ENCODE data around the gene AMER2.

AMER2 gene

DNA sequence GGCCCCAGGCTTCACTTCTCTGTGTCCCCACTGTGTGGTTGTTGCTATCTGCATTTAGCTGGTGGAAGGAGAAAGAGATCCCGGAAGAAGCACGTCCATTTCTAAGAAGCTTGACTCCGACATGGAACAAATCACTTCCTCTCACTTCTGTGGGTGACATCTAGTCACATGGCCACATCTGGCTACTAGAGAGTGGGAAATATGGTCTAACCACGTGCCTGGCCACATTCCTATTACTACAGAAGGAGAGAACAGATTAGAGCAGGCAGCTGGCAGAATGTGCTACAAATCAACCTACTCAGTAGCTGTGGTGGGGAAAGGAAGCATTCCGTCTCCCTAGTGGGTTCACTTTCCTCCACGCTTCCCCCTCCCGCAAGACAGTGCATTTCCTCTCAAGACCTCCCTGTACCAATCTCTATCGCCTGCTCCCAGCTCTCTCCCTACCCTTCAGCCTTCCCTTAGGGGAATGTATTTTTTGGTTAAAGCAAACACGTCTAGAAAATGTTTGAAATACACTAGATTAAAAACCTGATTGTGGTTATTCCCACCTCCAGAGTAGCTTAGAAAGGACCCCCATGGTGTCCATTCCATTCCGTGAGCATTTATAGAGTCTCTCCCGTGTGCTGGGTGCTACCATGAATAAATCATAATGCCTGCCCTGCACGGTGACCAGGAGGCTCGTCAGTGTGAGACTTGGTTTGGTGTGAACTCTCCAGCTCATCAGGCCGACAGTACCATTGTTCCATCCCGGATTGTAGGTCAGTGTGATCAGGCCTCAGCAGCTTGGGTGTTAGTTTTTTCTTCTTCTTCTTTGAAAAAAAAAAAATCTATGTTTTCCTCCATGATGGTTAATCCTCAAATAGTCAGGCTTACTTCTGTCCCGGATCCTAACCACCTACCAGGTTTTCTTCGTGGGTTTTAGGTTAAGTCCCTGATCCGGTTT, 8.0 kb upstream of the AMER2 start:
- H3K4me3 ChIP-seq (ENCODE audit: low read length), result no peak overlapping the region
- DNase-seq, result no peak
- H3K27ac ChIP-seq (ENCODE audit: low read depth, low read length), result no peak overlapping the region
- no peak overlapping the region for H3K18ac ChIP-seq (ENCODE audit: low read length)
- no peaks in the 10 kb centered on the region for H3K27me3 ChIP-seq (ENCODE audit: insufficient read depth, low read length, poor library complexity)
- no peak overlapping the region for H2AK5ac ChIP-seq (ENCODE audit: low read length)
- H4K8ac ChIP-seq (ENCODE audit: low read depth, low read length), result no peak overlapping the region
- no peak overlapping the region for H3K23ac ChIP-seq (ENCODE audit: low read length)
- WGBS (ENCODE audit: extremely low coverage, insufficient coverage, low lambda C conversion rate), result no CpG with 5 or more reads among the region's 18 CpGs
- H2BK15ac ChIP-seq (replicated peaks; ENCODE audit: low read depth), result no peak overlapping the region
- H3K9ac ChIP-seq (ENCODE audit: low read length), result no peak overlapping the region
- no peak overlapping the region for H2BK120ac ChIP-seq (ENCODE audit: low read depth, low read length)
- H3K4ac ChIP-seq (ENCODE audit: low read depth, low read length), result no peak overlapping the region
- no peak overlapping the region for H3K4me2 ChIP-seq (ENCODE audit: low read length)
- no peaks in the 10 kb centered on the region for H3K36me3 ChIP-seq (ENCODE audit: control insufficient read depth, insufficient read depth, low read length)
- H3K79me2 ChIP-seq (ENCODE audit: control insufficient read depth, insufficient read depth, low read length), result no peaks in the 10 kb centered on the region
- H2BK5ac ChIP-seq (ENCODE audit: low read length), result no peak overlapping the region
- H3K56ac ChIP-seq (ENCODE audit: low read length), result no peak overlapping the region
- no peaks in the 10 kb centered on the region for H3K4me1 ChIP-seq (ENCODE audit: control insufficient read depth, low read depth, low read length)
- H3K79me1 ChIP-seq (ENCODE audit: low read length), result no peaks in the 10 kb centered on the region
- H4K5ac ChIP-seq (ENCODE audit: low read length), result no peak overlapping the region

DNA sequence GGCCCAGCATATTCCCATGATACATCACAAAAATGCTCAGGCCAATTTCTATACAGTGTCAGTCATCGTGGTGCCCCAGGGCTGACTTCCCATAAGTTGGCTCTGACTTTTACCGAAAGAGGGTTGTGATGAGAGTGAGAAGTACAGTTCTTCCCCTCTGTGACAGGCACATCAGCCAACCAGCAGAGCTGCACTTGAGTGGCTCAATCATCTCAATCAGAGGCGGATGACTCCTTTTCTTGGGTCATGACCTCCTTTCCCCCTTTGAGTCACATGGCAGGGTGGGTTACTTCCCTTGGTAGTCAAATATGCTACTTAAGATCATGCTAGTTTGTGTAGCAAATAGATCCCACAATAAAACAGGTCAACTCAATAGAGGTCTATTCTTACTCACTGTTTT, 6.9 kb upstream of the AMER2 start:
- Histone ChIP-seq H3K36me3 (ENCODE audit: control insufficient read depth, insufficient read depth, low read length) (no peaks in the 10 kb centered on the region), H3K18ac (ENCODE audit: low read length) (no peak overlapping the region), H2BK15ac (replicated peaks; ENCODE audit: low read depth) (no peak overlapping the region), H3K4me3 (ENCODE audit: low read length) (no peak overlapping the region), H2BK120ac (ENCODE audit: low read depth, low read length) (no peak overlapping the region), H3K9ac (ENCODE audit: low read length) (no peak overlapping the region), H2AK5ac (ENCODE audit: low read length) (no peak overlapping the region), H3K4me2 (ENCODE audit: low read length) (no peak overlapping the region), H4K8ac (ENCODE audit: low read depth, low read length) (no peak overlapping the region), H3K79me1 (ENCODE audit: low read length) (no peaks in the 10 kb centered on the region), H3K4ac (ENCODE audit: low read depth, low read length) (no peak overlapping the region), H3K79me2 (ENCODE audit: control insufficient read depth, insufficient read depth, low read length) (no peaks in the 10 kb centered on the region), H3K27ac (ENCODE audit: low read depth, low read length) (no peak overlapping the region), H4K5ac (ENCODE audit: low read length) (no peak overlapping the region), H3K27me3 (ENCODE audit: insufficient read depth, low read length, poor library complexity) (no peaks in the 10 kb centered on the region), H3K56ac (ENCODE audit: low read length) (no peak overlapping the region), H2BK5ac (ENCODE audit: low read length) (no peak overlapping the region), H3K4me1 (ENCODE audit: control insufficient read depth, low read depth, low read length) (no peaks in the 10 kb centered on the region), H3K23ac (ENCODE audit: low read length) (no peak overlapping the region)
- no peak for DNase-seq
- WGBS (ENCODE audit: extremely low coverage, insufficient coverage, low lambda C conversion rate), result no CpG with 5 or more reads among the region's 3 CpGs

DNA sequence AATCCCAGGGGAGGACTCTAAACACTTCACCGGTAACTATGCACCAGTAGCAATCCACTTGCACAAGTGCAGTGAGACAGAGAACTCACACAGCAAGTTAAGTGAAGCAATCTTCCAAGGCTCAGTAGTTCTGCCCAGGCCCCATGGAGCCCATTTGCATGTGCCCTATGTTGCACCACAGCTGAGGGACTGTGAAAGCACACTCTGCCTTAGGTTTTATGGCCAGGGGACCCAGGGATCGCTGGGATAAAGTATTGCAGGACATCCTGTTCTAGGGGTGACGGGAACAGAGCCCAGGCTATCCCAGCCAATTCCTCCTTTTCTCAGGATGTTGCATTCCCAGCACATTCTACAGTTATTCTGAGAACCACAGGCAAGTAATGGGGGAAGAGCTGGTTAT, 6.0 kb upstream of the AMER2 start:
- Histone ChIP-seq H3K4me1 (ENCODE audit: control insufficient read depth, low read depth, low read length) (no peaks in the 10 kb centered on the region), H3K56ac (ENCODE audit: low read length) (no peak overlapping the region), H2AK5ac (ENCODE audit: low read length) (no peak overlapping the region), H3K79me1 (ENCODE audit: low read length) (no peaks in the 10 kb centered on the region), H3K4me2 (ENCODE audit: low read length) (no peak overlapping the region), H3K27me3 (ENCODE audit: insufficient read depth, low read length, poor library complexity) (no peaks in the 10 kb centered on the region), H3K79me2 (ENCODE audit: control insufficient read depth, insufficient read depth, low read length) (no peaks in the 10 kb centered on the region), H4K5ac (ENCODE audit: low read length) (no peak overlapping the region), H3K23ac (ENCODE audit: low read length) (no peak overlapping the region), H3K4ac (ENCODE audit: low read depth, low read length) (no peak overlapping the region), H2BK15ac (replicated peaks; ENCODE audit: low read depth) (no peak overlapping the region), H3K9ac (ENCODE audit: low read length) (no peak overlapping the region), H3K36me3 (ENCODE audit: control insufficient read depth, insufficient read depth, low read length) (no peaks in the 10 kb centered on the region), H3K4me3 (ENCODE audit: low read length) (no peak overlapping the region), H3K18ac (ENCODE audit: low read length) (no peak overlapping the region), H2BK120ac (ENCODE audit: low read depth, low read length) (no peak overlapping the region), H4K8ac (ENCODE audit: low read depth, low read length) (no peak overlapping the region), H2BK5ac (ENCODE audit: low read length) (no peak overlapping the region), H3K27ac (ENCODE audit: low read depth, low read length) (no peak overlapping the region)
- WGBS (ENCODE audit: extremely low coverage, insufficient coverage, low lambda C conversion rate), result no CpG with 5 or more reads among the region's 3 CpGs
- DNase-seq, result no peak

DNA sequence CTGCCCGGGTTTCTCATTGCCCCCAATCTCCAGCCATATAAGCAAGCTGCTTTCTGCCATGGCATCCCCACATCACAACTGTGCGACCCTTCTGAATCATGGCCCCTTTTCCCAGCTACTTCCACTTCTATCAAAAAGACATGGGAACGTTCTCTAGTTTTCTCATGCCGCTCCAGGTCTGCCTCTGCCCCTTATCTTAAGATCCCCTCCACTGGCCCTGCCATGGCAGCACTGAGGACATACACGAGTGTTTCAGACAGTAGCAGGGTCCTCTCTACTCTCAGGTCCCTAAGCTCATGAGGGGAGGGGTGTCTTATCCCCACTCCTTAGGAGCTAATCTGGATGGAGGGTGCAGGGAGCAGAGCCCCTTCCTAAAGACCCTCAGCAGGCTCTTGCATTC, 5.5 kb upstream of the AMER2 start:
- Histone ChIP-seq H2BK120ac (ENCODE audit: low read depth, low read length) (no peak overlapping the region), H3K36me3 (ENCODE audit: control insufficient read depth, insufficient read depth, low read length) (no peaks in the 10 kb centered on the region), H3K79me2 (ENCODE audit: control insufficient read depth, insufficient read depth, low read length) (no peaks in the 10 kb centered on the region), H3K79me1 (ENCODE audit: low read length) (no peaks in the 10 kb centered on the region), H2BK15ac (replicated peaks; ENCODE audit: low read depth) (no peak overlapping the region), H3K9ac (ENCODE audit: low read length) (no peak overlapping the region), H4K8ac (ENCODE audit: low read depth, low read length) (no peak overlapping the region), H3K4me3 (ENCODE audit: low read length) (no peak overlapping the region), H3K4me2 (ENCODE audit: low read length) (no peak overlapping the region), H3K18ac (ENCODE audit: low read length) (no peak overlapping the region), H3K23ac (ENCODE audit: low read length) (no peak overlapping the region), H3K4me1 (ENCODE audit: control insufficient read depth, low read depth, low read length) (no peaks in the 10 kb centered on the region), H4K5ac (ENCODE audit: low read length) (no peak overlapping the region), H2BK5ac (ENCODE audit: low read length) (no peak overlapping the region), H3K27me3 (ENCODE audit: insufficient read depth, low read length, poor library complexity) (no peaks in the 10 kb centered on the region), H2AK5ac (ENCODE audit: low read length) (no peak overlapping the region), H3K56ac (ENCODE audit: low read length) (no peak overlapping the region), H3K27ac (ENCODE audit: low read depth, low read length) (no peak overlapping the region), H3K4ac (ENCODE audit: low read depth, low read length) (no peak overlapping the region)
- no peak for DNase-seq
- no CpG with 5 or more reads among the region's 5 CpGs for WGBS (ENCODE audit: extremely low coverage, insufficient coverage, low lambda C conversion rate)

DNA sequence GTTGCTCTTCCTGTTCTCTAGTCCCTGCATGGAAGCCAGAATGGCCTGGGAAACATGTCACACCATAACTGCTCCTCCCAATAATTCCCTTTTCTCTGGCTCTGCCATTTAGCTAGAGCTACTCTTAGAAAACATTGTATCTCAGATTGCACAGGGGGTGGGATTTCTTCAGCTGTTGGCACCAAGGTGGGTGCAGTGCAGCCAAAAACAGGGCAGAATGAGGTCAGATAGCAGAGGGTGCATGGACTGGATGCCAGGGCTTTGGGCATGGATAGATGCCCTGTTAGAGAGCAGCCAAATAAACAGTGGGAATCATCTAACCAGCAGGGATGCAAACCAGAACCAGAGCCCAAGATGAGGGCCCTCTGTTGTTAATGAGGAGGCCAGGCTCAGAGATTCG, 4.9 kb upstream of the AMER2 start:
- peaks cover 2% of the 10 kb centered on the region for H3K27me3 ChIP-seq (ENCODE audit: insufficient read depth, low read length, poor library complexity)
- H3K27ac ChIP-seq (ENCODE audit: low read depth, low read length), result no peak overlapping the region
- no peak overlapping the region for H2AK5ac ChIP-seq (ENCODE audit: low read length)
- no peak overlapping the region for H2BK5ac ChIP-seq (ENCODE audit: low read length)
- no peak overlapping the region for H2BK120ac ChIP-seq (ENCODE audit: low read depth, low read length)
- H3K56ac ChIP-seq (ENCODE audit: low read length), result no peak overlapping the region
- H3K9ac ChIP-seq (ENCODE audit: low read length), result no peak overlapping the region
- H3K79me2 ChIP-seq (ENCODE audit: control insufficient read depth, insufficient read depth, low read length), result no peaks in the 10 kb centered on the region
- no peak overlapping the region for H3K4ac ChIP-seq (ENCODE audit: low read depth, low read length)
- H4K8ac ChIP-seq (ENCODE audit: low read depth, low read length), result no peak overlapping the region
- no peak overlapping the region for H3K18ac ChIP-seq (ENCODE audit: low read length)
- H3K79me1 ChIP-seq (ENCODE audit: low read length), result no peaks in the 10 kb centered on the region
- H2BK15ac ChIP-seq (replicated peaks; ENCODE audit: low read depth), result no peak overlapping the region
- no peak overlapping the region for H4K5ac ChIP-seq (ENCODE audit: low read length)
- peaks cover under 1% of the 10 kb centered on the region for H3K4me1 ChIP-seq (ENCODE audit: control insufficient read depth, low read depth, low read length)
- no peak for DNase-seq
- WGBS (ENCODE audit: extremely low coverage, insufficient coverage, low lambda C conversion rate), result no CpG with 5 or more reads among the region's 1 CpG
- no peak overlapping the region for H3K4me3 ChIP-seq (ENCODE audit: low read length)
- no peak overlapping the region for H3K4me2 ChIP-seq (ENCODE audit: low read length)
- no peak overlapping the region for H3K23ac ChIP-seq (ENCODE audit: low read length)
- no peaks in the 10 kb centered on the region for H3K36me3 ChIP-seq (ENCODE audit: control insufficient read depth, insufficient read depth, low read length)

DNA sequence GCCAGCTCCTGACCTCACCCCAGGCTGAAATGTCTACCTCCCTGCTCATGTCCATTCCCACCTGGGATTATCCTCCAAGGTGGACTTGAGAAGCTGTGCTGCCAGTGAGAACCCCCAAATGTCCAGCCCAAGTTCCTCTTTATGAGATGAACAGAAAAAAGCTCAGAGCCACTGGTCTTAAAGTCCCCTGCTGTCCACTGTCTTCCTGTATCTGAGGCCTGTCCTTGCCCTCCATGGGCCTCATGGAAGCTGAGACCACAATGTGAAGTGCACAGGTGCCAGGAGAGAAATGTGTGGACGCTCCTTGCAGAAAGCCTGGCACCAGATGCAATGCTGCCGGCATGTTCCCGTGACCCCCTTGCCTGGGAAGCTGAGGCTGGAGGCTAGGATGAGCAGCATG, 3.3 kb upstream of the AMER2 start:
- no peak for DNase-seq
- no peaks in the 10 kb centered on the region for H3K79me2 ChIP-seq (ENCODE audit: control insufficient read depth, insufficient read depth, low read length)
- no peak overlapping the region for H4K5ac ChIP-seq (ENCODE audit: low read length)
- H3K36me3 ChIP-seq (ENCODE audit: control insufficient read depth, insufficient read depth, low read length), result no peaks in the 10 kb centered on the region
- H2BK5ac ChIP-seq (ENCODE audit: low read length), result no peak overlapping the region
- H3K79me1 ChIP-seq (ENCODE audit: low read length), result no peaks in the 10 kb centered on the region
- H3K4me2 ChIP-seq (ENCODE audit: low read length), result no peak overlapping the region
- no peak overlapping the region for H3K56ac ChIP-seq (ENCODE audit: low read length)
- H4K8ac ChIP-seq (ENCODE audit: low read depth, low read length), result no peak overlapping the region
- no peak overlapping the region for H2BK120ac ChIP-seq (ENCODE audit: low read depth, low read length)
- WGBS (ENCODE audit: extremely low coverage, insufficient coverage, low lambda C conversion rate), result no CpG with 5 or more reads among the region's 3 CpGs
- no peak overlapping the region for H2BK15ac ChIP-seq (replicated peaks; ENCODE audit: low read depth)
- H3K4me3 ChIP-seq (ENCODE audit: low read length), result no peak overlapping the region
- peaks cover 2% of the 10 kb centered on the region for H3K4me1 ChIP-seq (ENCODE audit: control insufficient read depth, low read depth, low read length)
- H2AK5ac ChIP-seq (ENCODE audit: low read length), result no peak overlapping the region
- no peak overlapping the region for H3K18ac ChIP-seq (ENCODE audit: low read length)
- no peak overlapping the region for H3K9ac ChIP-seq (ENCODE audit: low read length)
- no peak overlapping the region for H3K4ac ChIP-seq (ENCODE audit: low read depth, low read length)
- no peak overlapping the region for H3K27ac ChIP-seq (ENCODE audit: low read depth, low read length)
- peaks cover 8% of the 10 kb centered on the region for H3K27me3 ChIP-seq (ENCODE audit: insufficient read depth, low read length, poor library complexity)
- no peak overlapping the region for H3K23ac ChIP-seq (ENCODE audit: low read length)
